Adipose tissue (tissue), 3 donors: ENCODE measurements around the gene VPS8. TPM values are rescaled to one million over a fixed set of nuclear protein-coding genes. Genes with fewer than 3 reads are reported as not detected.
"Not testable (repeated sequence)": the region's sequence is repeated elsewhere in the genome, so short reads cannot be mapped to it uniquely, and the experiment has no call there.

Experiments used
- H3K27ac ChIP-seq: one replicate; pipeline ENCODE4 v1.5.1; 2013; ENCODE audit warnings: low read depth, low read length
- WGBS, 3 donors: extraction: QIAGEN DNeasy Blood & Tissue Kit; methylation state at CpG; one replicate each; pipeline ENCODE4 v1.1.7; 2013; 5-methylcytosine and 5-hydroxymethylcytosine counted together
- polyA plus RNA-seq, 3 donors: library from polyadenylated mRNA; stranded (reverse); fragments of 200-250 nt; gene quantifications; one replicate each; pipeline ENCODE4 v1.2.3, GENCODE V29; 2013
- donor health status: healthy with polysubstance abuse.
- donor health status: Bipolar disorder and iron deficiency.
- donor health status: healthy.

VPS8 gene
- polyA plus RNA-seq, 3 donors: 7.0 to 9.1 (median 8.3) TPM

DNA sequence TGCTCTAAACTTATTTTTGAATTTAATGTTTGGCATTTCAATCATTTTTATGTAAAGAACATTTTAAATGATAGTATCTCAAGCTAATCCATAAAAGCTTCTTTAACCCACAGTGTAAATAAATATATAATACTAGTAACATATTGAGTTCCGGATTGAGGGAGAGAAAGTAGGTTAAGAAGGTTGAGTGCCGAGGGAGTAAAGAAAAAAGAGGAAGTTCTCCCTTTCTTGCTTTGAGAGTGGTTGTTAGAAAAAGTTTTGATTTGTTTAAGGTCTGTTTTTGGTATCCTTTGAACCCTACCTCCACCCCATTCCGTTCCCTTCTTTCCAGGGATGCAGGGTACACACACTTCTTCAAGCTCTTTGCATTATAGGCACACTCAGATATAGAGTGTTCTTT lies 130.8 kb downstream of the VPS8 start:
- no peak overlapping the region for H3K27ac ChIP-seq
- 83 to 91% (median 86%) methylated on average over 3 of the region's 3 CpGs for WGBS, 3 donors

DNA sequence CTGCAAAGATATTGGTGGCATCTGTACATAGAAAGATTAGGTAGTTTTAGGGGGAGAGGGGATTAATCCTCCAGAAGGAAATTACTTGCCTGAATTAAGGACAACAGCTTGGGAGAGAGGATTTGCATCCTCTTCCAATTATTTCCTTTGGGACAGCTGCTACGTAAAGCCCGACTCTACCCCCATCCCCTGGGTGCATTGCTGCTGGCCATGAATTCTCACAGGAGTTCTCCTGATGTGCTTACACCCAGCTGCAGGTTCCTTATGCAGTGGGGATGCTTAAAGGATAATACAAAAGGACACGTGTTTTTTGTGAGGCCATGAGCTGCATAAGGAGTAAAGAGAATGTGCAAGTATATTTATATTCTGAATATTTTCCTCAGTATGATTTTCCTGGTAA lies 132.3 kb downstream of the VPS8 start:
- WGBS, 3 donors: 71 to 93% (median 86%) methylated on average over 3 of the region's 3 CpGs
- no peak overlapping the region for H3K27ac ChIP-seq

DNA sequence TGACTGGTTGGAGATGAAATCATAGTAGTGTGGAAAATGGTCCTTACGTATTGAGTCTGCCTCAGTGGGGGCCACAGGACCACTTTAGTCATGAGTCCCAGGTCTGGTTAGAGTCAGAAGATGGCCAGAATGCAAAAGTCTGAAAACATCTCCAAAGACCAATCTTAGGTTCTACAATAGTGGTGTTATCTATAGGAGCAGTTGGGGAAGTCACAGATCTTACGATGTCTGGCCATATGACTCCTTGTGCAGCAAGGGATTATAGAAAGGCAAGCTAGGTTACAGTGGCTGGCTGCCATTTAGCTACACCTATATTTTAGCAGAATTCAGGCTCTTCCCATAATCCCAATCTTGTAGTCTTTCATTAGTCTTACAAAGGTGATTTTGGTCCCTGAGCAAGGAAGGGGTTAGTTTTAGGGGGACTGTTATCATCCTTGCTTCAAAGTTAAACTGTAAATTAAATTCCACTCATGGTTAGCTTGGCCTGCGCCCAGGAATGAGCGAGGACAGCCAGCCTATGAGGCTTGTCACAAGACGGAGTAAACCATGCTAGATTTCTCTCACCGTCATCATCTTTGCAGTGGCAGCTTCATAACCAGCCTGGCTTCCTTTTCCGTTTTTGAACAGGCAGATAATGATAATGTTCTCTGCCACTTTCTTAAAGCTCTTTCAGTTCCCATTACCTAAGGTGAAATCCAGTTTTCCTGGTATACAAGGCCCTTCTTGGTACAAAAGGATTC lies 134.1 kb downstream of the VPS8 start:
- H3K27ac ChIP-seq: no peak overlapping the region
- WGBS, 3 donors: 88 to 90% (median 89%) methylated on average over 7 of the region's 7 CpGs

DNA sequence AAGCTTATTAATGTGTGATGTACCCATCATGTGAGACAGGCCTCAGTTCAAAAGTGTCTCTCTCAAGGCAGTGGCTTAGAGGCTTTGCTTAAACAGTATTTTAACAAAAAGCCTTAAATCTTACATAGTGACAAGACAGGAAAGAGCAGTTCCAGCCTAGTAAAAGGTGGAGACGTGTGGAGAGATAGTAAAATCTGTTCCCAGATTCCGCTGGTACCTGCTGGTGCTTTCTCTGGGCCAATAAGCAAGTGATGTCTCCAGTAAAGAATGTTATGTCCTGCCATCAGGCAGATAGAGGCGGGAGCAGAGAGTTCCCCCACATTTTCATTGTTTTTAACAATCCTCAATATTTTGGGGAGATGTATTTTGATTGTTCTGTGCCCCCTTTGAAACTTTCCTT lies 135.0 kb downstream of the VPS8 start:
- 84 to 89% (median 88%) methylated on average over 3 of the region's 3 CpGs for WGBS, 3 donors
- H3K27ac ChIP-seq: no peak overlapping the region

DNA sequence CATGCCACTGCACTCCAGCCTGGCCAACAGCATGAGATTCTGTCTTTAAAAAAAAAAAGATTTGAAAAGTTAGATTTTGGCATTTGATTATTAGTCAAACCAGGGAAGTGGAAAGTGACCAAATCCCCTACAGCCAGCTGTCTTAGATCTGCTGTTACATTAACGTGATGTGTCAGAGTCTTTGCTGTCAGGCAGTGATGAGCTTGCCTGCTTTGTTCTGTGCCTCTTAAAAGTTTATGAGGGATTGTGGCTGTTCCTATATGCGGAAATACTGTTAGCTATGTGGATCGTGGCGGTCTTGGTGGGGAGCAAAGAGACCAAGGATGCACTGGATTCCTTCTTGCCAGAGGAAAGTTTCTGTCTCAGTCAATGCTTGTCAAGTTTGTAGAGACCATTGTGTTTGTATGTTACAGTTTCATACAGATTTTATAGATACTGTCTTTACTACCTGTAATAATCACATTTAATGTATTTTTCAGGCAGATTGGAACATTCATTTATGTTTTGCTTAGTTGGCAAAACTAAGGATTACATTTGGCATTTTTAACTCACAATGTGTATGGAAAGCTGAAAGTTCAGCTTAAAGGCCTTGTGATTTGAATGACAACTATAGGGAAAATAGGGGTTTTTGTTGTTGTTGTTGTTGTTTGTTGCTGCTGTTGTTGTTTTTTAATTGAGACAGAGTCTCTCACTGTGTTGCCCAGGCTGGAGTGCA lies 137.4 kb downstream of the VPS8 start:
- 92 to 94% (median 92%) methylated on average over 4 of the region's 4 CpGs for WGBS, 3 donors

DNA sequence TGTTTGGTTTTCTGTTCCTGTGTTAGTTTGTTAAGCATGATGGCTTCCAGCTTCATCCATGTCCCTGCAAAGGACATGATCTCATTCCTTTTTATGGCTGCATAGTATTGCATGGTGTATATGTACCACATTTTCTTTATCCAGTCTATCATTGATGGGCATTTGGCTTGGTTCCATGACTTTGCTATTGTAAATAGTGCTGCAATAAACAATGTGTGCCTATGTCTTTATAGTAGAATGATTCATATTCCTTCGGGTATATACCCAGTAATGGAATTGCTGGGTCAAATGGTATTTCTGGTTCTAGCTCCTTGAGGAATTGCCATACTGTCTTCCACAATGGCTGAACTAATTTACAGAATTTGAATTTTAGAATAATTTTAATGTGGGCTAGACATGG lies 138.8 kb downstream of the VPS8 start:
- not testable (repeated sequence) for H3K27ac ChIP-seq
- 96 to 99% (median 96%) methylated on average over 1 of the region's 1 CpG for WGBS, 3 donors

More for the DNA sequence above, 137.4 kb downstream of the VPS8 start:
- H3K27ac ChIP-seq: no peak overlapping the region

DNA sequence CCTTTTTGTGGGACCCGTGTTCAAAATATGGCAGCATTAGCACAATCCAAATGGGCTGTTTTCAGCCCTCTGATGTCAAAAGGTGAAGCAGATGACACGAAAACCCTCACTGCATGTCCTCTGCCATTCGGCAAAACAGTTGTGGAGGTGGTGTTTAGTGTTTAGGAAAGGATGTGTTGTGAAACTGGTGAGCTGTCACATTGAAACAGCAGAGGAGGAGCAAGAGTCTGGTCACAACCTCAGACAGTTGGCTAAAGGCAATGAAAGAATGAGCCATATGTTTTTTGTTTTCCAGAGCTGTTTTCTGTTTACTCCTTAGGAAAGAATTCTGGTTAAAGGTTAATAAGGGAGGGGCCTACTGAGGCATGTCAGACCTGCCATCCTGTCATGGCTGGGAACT lies 140.7 kb downstream of the VPS8 start:
- H3K27ac ChIP-seq: no peak overlapping the region
- 79 to 88% (median 81%) methylated on average over 3 of the region's 3 CpGs for WGBS, 3 donors

DNA sequence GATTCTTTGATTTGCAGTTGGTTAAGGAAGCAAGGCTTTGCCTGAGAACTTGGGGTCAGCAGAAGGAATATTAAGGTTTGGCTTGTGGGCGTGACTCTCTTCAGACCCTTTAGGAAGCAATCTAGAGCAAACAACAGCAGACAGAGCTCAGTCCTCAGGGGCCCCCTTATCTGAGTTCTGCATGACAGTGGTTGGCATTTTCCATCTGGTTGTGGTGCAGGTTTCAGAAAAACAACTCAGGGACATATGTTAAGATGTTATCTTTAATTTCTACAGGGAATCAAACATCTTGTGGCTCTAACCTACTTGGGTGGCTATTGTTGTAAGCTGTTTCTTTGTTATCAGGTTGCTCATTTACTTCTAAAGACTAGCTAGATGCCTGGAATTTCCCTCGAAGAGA lies 141.4 kb downstream of the VPS8 start:
- 53 to 71% (median 66%) methylated on average over 2 of the region's 2 CpGs for WGBS, 3 donors
- no peak overlapping the region for H3K27ac ChIP-seq

DNA sequence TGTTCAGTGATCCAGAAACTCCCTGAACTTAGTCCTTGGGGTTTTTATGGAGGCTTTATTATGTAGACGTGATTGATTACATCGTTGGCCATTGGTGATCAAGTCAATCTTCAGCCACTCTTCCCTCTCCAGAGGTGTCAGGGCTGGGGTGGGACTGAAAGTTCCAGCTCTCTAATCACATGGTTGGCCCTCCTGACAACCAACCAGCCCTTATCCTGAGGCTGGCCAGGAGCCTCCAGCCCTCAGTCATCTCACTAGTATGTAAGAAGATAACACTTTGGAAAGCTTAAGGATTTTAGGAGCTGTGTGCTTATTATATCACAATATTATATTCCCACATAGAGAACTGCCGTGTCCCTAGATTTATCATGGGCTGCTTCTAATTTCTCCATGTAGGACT lies 142.3 kb downstream of the VPS8 start:
- H3K27ac ChIP-seq: no peak overlapping the region
- WGBS, 3 donors: 94 to 97% (median 97%) methylated on average over 3 of the region's 3 CpGs

DNA sequence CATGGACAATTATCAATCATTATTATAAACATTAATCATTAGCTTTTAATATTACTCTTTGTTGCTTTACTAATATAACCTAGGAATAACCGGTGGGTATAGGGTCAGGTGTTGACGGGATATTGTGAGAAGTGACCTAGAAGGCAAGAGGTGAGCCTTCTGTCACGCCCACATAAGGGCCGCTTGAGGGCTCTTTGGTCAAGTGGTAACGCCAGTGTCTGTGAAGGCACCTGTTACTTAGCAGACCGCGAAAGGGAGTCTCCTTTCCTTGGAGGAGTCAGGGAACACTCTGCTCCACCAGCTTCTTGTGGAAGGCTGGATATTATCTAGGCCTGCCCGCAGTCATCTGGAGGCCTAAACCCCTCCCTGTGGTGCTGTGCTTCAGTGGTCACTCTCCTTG lies 142.9 kb downstream of the VPS8 start:
- WGBS, 3 donors: 97 to 98% (median 97%) methylated on average over 8 of the region's 8 CpGs

DNA sequence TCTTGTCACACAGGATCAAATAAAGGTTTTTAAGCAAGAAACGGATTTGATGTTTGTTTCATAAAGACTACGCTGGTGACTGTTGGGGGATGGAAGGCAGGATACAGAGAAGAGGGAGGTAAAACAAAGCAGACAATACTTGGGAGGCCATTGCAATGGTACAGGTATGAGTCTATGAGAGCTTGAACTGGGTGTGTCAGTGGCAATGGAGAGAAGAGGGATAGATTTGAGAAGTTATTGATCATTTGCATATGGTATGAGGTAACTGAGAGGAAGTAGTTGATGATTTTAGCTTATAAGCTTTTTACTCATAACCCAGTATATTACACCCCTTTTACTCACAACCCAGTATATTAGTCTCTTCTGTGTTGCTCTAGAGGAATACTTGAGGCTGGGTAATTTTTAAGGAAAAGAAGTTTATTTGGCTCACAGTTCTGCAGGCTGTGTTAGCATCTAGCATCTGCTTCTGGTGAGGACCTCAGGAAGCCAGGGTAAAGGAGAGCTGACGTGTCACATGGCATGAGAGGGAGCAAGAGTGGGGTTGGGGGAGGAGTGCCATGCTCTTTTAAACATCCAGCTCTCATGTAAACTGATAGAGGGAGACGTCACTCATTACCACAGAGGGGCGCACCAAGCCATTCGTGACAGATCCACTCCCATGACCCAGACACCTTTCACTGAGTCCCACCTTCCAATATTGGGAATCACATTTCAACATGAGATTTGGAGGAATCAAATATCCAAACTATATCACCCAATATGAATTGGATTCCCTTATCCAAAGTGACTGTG lies 153.9 kb downstream of the VPS8 start:
- H3K27ac ChIP-seq: no peak overlapping the region
- 93 to 96% (median 95%) methylated on average over 6 of the region's 6 CpGs for whole genome bisulfite sequencing, 3 donors

More for the DNA sequence above, 142.9 kb downstream of the VPS8 start:
- not testable (repeated sequence) for H3K27ac ChIP-seq

DNA sequence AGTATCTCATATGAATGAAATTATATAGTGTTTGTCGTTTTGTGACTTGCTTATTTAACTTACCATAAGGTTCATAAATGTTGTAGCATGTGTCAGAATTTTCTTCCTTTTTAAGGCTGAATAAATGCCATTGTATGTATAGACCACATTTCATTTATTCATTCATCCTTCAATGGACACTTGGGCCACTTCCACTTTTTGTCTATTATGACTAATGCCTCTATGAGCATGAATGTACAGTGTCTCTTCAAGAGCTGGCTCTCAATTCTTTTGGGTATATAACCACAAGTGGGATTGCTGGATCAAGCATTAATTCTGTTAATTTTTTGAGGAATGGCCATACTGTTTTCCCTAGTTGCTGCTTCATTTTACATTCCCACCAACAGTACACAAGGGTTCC lies 156.1 kb downstream of the VPS8 start:
- WGBS, 3 donors: 96 to 100% (median 99%) methylated on average over 1 of the region's 1 CpG
- no peak overlapping the region for H3K27ac ChIP-seq

DNA sequence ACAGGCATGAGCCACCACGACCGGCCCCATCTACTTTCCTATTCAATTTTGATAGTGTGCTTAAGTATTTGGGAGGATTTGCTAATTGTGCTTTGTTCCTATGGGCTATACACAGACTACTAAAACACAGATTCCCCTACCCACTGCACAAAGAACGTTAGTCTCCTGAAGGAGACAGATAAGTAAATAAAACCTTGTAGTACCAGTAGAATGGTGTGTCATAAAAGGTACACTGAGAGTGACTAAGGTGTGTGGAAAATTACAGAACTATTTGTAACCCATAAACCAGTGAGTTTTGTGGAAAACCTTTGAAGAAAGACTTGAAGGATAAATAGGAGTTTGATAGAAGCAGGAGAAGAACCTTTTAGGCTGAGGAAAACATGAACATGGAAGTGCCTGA lies 158.2 kb downstream of the VPS8 start:
- 81 to 96% (median 92%) methylated on average over 3 of the region's 3 CpGs for WGBS, 3 donors
- H3K27ac ChIP-seq: no peak overlapping the region

DNA sequence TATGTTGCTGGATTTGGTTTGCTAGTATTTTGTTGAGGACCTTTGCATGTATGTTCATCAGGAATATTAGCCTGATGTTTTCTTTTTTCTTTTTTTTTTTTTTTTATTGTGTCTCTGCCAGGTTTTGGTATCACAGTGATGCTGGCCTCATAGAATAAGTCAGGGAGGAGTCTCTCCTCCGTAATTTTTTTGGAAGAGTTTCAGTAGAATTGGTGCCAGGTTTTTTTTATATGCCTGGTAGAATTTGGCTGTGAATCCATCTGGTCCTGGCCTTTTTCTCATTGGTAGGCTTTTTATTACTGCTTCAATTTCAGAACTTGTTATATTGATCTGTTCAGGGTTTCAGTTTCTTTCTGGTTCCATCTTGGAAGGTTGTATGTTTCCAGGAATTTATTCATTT lies 165.8 kb downstream of the VPS8 start:
- 7 to 31% (median 30%) methylated on average over 1 of the region's 1 CpG for whole genome bisulfite sequencing, 3 donors
- H3K27ac ChIP-seq: no peak overlapping the region

DNA sequence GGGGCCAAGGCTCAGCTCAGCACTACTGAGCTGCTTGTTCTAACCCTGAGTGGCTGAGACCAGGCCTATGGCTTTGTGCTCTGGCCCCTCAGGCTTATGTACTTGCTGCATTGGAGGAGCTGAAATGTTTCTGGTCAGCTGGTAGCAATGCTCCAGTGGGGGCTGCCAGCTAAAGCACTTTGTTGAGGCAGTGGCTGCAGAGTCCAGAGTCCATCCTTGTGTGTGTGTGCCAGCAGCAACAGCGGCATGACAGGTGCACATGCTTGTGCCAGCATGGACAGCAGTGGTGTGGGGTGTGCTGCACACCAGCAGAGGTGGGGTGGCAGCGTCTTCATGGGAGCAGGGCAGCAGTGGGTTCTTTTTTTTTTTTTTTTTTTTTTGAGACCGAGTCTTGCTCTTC lies 169.1 kb downstream of the VPS8 start:
- WGBS, 3 donors: 53 to 100% (median 97%) methylated on average over 2 to 3 of the region's 3 CpGs
- no peak overlapping the region for H3K27ac ChIP-seq

DNA sequence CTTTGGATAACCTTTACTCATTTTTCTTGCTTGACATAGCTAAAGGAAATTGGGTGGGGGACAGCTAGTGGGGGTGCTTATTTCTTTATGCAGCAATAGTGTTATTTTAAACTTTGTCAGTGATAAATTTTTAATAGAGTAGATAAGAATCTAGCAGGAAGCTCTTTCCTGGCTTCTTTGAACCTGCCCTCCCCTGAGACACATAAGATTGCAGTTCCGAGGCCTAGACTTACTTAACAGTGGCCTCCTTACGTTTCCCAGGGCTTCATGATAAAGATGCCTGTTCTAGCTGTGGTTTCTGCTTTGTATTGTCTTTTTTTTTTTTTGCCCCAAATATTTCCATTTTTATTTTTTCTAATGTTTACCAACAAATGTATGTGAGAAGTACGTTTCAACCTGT lies 170.1 kb downstream of the VPS8 start:
- WGBS, 3 donors: 32 to 82% (median 48%) methylated on average over 3 of the region's 3 CpGs
- H3K27ac ChIP-seq: no peak overlapping the region

DNA sequence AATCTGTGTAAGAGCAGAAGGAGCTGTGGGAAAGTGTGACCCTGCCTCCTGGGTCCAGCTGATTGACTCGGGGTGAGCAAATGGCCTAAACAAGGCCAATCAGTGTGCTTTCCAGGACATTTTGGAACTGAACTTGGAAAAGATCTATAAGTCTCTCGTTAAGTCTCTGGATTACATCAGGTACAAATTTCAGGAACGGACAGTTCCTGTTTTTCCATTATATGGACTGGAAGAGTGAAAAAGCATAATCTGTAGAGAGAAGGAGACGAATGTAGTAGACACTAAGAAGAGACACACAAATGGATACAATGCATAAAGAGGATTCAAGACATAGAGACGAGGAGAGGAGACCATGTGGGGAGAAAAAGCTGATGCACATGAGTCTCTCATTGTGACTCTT lies 173.6 kb downstream of the VPS8 start:
- no peak overlapping the region for H3K27ac ChIP-seq
- WGBS, 3 donors: 92 to 94% (median 93%) methylated on average over 5 of the region's 5 CpGs

DNA sequence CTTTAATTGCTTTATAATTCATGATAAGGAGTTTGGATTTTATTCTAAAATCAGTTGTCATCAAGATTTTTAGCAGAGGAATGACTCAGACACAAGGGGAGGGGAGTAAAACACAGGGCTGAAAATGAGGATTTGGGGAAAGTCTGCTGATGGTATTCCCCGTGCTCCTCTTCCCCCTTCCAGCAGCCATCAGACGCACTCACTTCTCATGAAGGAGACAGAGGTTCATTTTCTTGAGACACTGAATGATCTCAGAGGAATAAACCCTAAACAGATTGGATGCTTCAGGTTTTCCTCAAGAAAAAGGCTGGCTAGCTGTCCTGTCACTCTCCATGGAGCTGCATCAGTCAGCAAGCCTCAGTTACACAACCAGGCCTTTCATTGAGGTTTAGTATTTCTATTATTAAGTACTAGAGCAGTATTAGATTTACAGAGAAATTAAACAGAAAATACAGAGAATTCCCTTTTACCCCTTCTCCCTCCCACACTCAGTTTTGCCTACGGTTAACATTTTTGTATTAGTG lies 174.5 kb downstream of the VPS8 start:
- WGBS, 3 donors: 85 to 97% (median 86%) methylated on average over 3 of the region's 3 CpGs
- no peak overlapping the region for H3K27ac ChIP-seq

DNA sequence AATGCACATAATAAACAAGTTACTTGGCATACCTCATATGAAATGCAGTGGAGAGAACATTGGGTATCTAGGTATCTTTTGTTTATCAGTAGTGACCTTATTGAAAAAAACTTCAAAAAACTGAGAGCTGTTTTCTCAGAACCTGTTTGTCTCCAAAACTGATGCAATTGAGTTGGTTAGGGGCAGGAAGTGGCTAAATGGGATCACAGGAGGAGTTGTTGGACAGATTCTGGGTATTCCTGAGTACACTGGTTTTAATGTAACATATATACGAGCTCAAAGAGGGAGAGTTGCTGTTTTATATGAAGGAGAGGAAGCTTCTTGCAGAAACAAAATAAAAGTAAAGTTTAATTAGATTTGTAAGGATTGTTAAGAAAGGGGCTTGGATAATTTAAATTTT lies 181.4 kb downstream of the VPS8 start:
- 95 to 97% (median 96%) methylated on average over 1 of the region's 1 CpG for WGBS, 3 donors
- no peak overlapping the region for H3K27ac ChIP-seq
